Activated CD4-positive, alpha-beta T cell treated with anti-CD3 and anti-CD28 coated beads for 4 hours (primary cell): ENCODE results near the gene KIT.

ENCODE experiments used
- DNase-seq, 2 donors: peaks; one replicate each; pipeline ENCODE4 v3.0.0-alpha.2; 2020

The KIT gene

GRCh38 chr4:54661686-54662085, 3.9 kb downstream of the KIT start:
- DNase-seq, result no peak

GRCh38 chr4:54662123-54662522, 4.4 kb downstream of the KIT start:
- no peak for DNase-seq

DNA sequence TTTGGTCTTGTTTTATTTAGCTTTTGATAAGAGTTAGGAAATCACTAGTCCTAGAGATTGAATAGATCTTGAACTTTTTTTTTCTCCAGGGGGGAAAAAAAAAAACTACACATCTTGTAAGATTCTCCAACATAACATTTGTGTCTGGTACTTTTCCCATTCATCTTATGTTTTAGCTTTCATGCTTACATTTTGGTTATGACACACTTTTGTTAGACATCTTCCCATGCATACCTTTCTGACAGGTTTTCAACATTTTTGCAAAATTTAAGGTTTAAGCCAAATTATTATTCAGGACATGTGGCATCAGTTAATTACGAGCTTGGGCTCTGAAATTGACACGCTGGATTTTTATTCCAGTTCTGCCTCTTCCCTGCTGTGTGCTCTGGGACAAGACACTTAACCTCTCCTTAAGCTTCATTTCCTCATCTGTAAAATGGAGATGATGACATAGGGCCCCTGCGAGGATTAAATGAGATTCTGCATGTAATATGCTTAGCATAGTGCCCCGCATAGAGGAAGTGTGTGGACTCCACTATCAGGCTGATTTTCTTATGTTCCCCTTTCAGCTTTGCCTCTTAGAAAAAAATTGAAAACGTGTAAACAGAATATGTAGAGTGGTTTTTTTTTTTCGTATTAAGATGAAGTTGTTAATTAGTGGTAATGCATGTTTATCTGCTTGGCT, 5.3 kb downstream of the KIT start:
- no peak for DNase-seq

- DNase-seq, result no peak
These were observed 6.6 kb downstream of the KIT start for GRCh38 chr4:54664400-54664799.

DNA sequence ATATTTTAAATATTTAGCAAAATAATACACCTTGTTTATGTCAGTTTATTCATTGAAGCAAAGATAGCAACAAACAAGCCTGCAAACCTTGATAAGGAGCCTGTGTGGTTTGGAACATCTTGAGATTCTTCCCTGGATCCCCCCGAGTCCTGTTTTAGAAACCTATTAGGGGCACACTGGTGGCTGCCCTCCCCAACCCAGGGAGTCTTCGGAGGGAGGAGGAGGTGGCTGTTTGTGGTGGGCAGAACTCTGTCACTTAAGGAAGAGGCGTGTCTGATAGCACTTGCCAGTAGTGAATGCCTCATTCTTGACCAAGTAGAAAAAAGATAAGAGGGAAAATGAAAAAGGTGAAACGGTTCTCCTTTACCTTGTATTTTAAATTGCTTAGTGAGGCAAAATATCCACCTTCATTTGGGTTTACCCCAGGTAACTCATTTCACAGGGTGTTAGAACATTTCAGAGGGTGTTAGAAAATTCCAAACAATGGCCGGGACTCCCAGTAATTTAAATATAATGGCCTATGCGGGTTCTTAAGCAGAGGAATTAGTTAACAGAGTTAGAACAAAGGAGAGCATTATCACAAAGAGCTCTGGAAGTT, 10.4 kb downstream of the KIT start:
- no peak for DNase-seq

- DNase-seq, result no peak
These were observed 12.1 kb downstream of the KIT start for GRCh38 chr4:54669831-54670230.

DNA sequence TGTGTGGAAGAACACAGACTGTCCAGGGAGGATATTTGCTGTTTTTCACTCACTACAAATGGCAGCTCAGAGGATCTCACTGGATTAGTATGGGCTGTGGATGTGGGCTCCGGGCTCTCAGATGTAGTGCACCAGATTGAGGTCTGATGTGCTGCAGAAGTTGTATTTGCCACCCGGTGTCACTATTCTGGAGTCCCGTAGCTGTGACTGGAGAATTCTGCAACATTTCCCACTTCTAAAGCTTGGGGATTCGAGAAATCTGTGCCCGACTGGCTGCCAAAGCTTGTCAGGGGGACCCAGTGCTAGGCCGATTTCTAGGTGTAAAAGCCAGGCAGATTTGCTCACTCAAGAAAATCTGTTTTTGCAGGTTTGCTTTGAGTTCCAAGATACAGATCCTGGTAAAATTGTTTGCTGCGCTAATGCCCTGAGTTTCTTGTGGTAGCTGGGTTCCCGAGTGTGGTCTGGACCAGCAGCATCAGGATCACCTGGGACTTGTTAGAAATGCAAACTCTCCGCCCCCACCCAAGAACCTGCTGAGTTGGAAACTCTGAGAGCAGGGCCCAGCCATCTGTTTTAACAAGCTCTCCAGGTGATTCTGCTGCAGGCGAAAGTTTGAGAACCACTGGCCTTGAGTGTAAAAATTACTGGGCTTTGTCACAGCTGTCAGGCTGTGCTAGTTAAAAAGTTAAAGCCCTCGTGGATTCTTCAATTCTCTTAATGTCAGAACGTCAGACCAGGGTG, 18.1 kb downstream of the KIT start:
- DNase-seq, result no peak

GRCh38 chr4:54676658-54677057, 18.9 kb downstream of the KIT start:
- no peak for DNase-seq

GRCh38 chr4:54677416-54677815, 19.7 kb downstream of the KIT start:
- no peak for DNase-seq

DNA sequence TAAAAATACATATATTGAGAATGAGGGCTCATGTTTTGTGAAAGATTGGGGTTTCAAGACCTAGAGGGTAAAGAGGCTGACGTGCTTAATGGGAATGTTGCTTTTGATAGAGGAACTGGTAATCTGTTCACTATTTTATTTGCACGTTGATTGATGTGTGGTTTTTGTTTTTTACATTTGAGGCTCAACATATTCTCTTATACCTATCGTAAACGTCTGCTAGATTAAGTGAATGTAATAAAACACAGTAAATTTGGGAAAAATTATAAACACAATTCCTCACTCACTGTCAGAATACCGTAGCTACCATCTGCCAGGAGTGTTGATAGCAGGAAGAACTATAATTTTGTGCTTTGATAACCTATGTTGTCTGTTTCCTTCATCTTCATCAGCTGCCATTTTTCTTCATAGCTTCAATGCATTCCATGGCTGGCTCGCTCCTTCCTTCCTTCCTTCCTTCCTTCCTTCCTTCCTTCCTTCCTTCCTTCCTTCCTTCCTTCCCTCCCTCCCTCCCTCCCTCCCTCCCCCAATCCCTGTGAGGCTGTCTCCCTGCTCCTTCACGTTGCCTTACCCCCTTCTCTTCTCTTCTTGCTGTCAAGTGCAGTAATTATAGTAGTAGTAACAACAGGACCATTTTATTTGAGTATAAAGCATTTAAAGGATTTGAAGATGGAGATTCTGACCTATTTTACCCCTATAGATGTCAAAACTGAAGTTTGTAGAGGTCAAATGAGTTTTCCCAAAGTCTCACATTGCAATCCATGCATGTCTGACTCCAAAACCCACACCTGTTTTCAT, 20.3 kb downstream of the KIT start:
- DNase-seq, result no peak

GRCh38 chr4:54678826-54679225, 21.1 kb downstream of the KIT start:
- DNase-seq, result no peak

- DNase-seq, result no peak
These were observed 22.1 kb downstream of the KIT start for GRCh38 chr4:54679813-54680212.

DNA sequence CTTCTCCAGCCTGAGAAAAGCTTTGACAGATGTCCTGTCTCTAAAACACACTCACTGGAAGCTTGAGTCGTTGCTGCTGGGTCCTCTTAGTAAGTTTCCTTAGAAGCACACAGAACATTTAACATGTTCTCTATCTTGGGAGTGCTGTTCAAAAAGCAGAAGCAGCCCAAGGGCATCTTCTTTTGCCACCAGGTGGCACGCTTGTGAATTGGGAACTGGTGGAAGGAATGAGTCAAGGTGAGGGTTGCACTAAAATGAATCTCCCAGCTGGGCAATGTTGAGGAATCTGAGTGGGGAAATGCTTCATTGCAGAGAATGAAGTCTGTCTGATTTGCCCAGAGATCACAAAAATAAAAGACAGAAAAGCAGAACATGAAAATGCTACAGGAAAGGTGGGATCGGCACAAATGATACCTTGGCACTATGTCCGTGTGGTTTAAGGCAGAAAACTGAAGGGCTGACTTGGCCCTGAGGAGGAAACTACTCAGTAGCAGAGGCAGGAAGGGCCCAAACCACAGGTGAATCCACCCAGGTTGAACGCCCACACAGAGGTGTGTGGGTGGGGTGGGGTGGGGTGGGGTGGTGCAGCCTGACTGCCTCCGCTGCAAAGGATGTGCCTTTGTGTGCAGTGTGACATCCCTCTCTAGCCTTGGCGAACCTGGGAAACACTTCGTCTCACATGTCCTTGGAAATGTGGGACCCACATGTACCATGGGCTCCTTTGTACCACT, 26.0 kb downstream of the KIT start:
- peak; percentile 47 to 51 for DNase-seq

DNA sequence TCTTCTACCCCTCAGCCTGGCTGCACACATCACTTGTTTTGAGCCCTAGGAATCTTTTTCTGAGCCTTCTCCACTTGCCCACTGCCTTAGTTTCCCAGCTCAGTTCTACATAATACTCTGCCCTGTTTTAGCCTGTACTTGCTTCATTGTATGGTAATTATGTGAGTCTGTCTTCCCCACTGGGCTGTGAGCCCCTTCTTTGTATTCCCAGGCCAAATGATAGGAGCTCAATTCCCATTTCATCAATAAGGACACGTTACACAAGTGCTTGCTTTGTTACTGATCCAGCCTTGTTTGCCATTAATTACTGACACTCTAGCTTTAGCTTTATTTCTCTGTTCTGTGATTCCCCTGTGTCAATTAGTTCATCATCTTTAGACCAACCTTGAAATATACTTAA, 28.1 kb downstream of the KIT start:
- no peak for DNase-seq

GRCh38 chr4:54687887-54688841, 30.4 kb downstream of the KIT start:
- DNase-seq, result no peak

- no peak for DNase-seq
These were observed 37.6 kb downstream of the KIT start for GRCh38 chr4:54695337-54695736.

DNA sequence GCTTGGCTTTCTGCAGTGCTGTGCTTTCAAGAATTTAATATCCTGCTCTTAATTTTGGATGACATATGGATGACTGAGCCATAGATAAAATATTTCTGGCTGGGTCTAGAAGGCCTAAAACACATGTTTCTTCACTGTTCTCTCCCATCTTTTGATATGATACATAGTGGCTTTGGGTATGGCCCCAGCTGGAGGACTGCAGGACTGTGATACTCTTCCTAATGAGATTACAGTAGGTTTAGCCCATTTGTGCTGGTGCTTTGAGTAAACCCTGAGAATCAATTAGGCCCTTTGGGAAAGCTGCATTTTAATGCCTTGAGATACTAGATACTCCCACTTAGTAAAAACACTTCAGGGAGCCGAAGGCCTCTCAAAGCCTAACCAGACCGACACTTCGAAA, 38.0 kb downstream of the KIT start:
- no peak for DNase-seq

DNA sequence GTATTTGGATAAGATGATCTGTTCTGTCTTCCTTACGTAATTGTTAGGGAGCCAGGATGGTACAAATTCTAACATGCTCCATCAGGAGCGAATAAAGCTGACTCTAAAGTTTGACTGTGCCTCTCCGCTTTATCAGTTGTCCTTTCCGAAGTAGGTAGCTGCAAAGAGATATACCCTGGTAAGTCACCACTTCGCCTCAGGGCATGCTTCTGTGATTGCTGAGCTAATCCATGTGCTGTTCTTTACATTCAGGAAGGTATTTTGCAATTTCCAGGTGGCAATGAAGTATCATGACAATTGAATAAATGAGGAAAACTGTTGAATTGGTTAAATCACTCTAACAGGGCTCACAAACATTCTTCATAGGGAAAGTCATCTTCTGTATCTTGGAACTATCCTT, 38.9 kb downstream of the KIT start:
- no peak for DNase-seq

DNA sequence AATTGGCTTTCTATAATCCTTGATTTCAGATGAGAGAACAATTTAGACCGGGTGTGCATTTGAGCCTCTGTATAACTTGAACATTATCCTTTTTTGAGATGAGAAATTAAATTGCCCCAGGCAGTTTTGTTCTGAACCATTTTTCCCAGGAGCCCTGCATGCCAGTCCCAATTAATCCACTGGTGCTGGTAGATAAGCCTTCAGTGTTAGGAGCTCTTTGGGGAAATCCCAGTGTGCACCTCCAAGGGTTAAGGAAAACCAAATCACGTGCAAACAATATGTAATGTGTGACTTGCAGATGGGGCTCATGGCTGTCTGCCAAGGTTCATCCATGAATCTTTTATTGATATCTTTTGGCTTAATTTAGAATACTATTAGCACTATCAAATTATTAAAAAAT, 43.2 kb downstream of the KIT start:
- DNase-seq, result no peak

- DNase-seq, result no peak
These were observed 45.4 kb downstream of the KIT start for GRCh38 chr4:54703182-54703581.

- DNase-seq, result no peak
These were observed 49.6 kb downstream of the KIT start for GRCh38 chr4:54707406-54707805.
